CD4-positive, alpha-beta T cell treated with Interleukin-10 for 1 hour (primary cell): ENCODE results near the gene ZC3H10.
"Not testable (repeated sequence)": the region's sequence is repeated elsewhere in the genome, so short reads cannot be mapped to it uniquely, and the experiment has no call there.

ENCODE experiments used
- DNase-seq: peaks from one replicate; pipeline ENCODE4 v3.0.0-alpha.2; 2020

ZC3H10 gene, protein sequence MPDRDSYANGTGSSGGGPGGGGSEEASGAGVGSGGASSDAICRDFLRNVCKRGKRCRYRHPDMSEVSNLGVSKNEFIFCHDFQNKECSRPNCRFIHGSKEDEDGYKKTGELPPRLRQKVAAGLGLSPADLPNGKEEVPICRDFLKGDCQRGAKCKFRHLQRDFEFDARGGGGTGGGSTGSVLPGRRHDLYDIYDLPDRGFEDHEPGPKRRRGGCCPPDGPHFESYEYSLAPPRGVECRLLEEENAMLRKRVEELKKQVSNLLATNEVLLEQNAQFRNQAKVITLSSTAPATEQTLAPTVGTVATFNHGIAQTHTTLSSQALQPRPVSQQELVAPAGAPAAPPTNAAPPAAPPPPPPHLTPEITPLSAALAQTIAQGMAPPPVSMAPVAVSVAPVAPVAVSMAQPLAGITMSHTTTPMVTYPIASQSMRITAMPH

DNA sequence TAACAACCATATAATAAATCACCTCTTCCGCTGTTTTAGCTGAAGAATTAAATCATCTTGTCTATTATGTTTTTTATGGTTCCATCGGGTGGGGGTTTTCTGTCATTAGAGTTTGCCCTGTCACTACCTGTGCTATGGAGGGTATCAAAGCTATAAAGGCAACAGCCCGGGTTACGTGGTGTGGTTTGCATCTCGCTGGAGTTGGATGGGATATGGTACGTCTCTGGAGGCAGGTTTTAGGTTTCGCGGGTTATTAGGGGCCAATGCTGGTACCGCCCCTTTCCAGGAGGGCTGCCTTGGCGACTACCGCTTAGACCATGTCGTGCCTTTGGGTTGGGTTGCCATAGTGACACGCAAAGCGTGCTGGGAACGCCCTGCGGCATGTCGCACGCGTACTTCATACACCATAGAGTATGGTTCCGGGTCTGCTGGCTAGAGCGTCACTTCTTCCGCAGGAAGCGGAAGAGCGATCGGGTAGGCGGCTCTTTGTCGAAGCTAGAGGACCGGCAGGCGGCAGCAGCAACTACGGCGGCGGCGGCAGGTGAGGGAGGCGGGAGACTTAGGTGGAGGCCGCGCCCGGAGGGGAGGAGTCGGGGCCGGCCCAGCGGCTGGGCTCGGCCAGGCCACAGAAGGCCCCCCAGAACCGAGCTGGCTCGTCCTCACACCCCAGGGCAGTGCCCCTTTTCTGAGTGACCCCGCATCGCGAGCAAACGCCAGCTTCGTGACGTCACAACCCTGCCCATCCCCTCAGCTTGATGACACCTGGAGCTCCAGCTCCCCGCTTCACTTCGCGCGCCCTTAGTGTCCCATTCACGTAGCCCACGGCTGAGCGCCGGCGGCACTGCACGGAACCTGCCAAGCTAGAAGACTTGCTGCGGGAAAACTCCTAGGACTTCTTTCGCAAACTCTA lies at the start of gene ZC3H10:
Gene ZC3H10 (plus strand): TSS at position 489 of the 910 bp plus-strand sequence. CDS start 2,297 bp downstream, outside the sequence.
- peak; percentile 99 for DNase-seq

DNA sequence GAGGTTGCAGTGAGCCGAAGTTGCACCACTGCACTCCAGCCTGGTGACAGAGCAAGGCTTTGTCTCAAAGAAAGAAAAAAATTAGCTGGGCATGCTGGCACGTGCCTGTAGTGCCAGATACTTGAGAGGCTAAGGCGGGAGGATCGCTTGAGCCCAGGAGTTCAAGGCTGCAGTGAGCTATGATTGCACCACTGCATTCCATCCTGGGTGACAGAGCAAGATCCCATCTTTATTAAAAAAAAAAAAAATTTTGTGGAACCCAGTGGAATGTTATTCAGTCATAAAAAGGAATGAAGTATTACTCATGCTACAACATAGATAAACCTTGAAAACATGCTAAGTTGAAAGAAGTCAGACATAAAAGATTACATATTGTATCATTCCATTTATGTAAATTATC lies 46.4 kb upstream of the ZC3H10 start:
- no peak for DNase-seq

DNA sequence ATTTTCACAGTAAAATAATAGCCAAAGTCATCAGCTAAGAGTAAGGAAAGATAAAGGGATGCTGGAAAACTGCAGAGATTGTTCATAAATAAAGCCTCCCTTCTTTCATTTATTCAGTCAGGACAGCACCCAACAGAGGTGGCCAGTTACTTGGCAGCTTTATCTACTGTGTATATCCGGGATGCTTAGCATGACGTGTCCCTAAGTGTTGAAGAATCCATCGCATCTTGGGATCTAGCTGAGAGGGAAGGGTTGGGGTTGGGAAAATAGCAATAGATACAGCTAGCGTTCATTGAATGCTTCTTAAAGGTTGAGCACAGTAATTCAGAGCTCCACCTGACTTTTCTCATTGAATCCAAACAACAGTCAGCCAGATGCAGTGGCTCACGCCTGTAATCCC lies 43.7 kb upstream of the ZC3H10 start:
- DNase-seq = no peak

DNA sequence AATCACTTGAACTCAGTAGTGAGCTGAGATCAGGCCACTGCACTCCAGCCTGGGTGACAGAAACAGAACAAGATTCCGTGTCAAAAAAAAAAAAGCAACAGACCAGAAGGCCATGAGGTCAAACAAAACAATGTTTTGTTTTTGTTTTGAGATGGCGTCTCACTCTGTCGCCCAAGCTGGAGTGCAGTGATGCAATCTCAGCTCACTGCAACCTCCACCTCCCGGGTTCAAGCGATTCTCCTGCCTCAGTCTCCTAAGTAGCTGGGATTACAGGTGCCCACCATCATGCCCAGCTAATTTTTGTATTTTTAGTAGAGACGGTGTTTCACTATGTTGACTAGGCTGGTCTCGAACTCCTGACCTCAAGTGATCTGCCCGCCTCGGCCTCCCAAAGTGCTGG lies 40.1 kb upstream of the ZC3H10 start:
- DNase-seq = not testable (repeated sequence)

DNA sequence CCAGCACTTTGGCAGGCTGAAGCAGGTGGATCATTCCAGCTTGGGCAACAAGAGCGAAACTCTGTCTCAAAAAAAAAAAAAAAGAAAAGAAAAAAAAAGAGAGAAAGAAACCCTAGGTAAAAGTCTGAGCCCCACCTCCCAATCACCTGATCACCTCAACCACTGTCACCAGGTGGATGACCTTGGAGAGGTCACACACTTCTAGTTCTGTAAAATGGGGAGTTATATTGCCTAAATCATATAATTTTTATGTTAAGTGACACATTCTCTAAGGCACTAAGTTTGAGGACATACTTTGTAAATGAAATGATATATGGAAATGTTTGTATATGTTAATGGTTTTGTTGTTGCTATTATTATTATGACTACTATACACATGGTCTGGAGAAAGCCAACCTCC lies 39.6 kb upstream of the ZC3H10 start:
- DNase-seq = no peak

DNA sequence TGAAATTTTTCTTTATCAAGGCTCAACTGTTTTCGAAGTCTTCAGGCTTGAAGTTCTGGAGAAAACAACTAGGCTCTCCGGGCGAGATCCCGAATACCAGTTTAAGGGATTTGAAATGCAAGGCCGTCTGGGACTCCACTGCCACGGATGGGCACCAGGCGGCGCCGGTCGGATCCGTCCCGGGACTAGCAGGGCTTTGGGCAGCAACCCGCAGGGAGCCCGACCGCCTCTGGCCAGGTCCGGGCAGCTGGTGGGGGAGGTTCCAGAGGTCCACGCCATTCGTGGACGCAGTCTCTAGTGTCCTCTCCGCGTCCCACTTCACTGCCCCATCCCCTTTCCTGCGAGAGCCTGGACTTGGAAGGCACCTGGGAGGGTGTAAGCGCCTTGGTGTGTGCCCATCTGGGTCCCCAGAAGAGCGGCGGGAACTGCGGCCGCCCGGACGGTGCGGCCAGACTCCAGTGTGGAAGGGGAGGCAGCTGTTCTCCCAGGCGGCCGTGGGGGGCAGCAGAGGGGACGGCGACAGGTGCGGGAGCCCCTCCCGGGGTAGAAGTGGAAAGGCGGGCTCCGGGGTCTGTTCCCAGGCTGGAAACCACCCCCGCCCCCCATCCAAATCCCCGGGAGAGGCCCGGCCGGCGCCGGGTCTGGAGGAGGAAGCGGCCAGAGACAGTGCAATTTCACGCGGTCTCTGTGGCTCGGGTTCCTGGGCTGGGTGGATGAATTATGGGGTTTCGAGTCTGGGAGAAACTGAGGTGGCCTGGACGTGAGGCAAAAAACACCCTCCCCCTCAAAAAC lies 38.9 kb upstream of the ZC3H10 start:
- DNase-seq = peak; percentile 51

DNA sequence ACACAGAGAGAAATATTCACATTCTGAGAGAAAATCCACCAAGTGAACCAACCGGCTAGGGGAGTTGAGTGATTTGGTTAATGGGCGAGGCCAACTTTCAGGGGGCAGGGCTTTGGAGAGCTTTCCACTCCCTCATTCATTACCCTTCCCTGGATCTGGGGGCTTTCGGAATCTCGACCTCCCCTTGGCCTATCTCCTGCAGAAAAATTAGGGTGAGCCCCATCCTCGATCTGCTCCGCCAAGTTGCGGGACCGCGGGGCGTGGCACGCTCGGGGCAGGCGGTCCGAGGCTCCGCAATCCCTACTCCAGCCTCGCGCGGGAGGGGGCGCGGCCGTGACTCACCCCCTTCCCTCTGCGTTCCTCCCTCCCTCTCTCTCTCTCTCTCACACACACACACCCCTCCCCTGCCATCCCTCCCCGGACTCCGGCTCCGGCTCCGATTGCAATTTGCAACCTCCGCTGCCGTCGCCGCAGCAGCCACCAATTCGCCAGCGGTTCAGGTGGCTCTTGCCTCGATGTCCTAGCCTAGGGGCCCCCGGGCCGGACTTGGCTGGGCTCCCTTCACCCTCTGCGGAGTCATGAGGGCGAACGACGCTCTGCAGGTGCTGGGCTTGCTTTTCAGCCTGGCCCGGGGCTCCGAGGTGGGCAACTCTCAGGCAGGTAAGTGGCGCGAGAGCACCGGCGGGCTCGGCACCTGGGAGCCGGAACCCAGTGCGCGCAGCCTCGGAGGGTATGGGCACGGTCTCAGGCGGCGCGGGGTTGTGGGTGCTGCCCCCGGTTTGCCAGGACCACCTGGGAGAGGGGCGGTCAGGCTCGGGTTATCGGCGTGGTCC lies 38.1 kb upstream of the ZC3H10 start, which contains the start of gene ERBB3:
Gene ERBB3 (plus strand): TSS at position 443 of the 833 bp plus-strand sequence. CDS start 136 bp downstream, at position 579.
- peak; percentile 69 for DNase-seq

DNA sequence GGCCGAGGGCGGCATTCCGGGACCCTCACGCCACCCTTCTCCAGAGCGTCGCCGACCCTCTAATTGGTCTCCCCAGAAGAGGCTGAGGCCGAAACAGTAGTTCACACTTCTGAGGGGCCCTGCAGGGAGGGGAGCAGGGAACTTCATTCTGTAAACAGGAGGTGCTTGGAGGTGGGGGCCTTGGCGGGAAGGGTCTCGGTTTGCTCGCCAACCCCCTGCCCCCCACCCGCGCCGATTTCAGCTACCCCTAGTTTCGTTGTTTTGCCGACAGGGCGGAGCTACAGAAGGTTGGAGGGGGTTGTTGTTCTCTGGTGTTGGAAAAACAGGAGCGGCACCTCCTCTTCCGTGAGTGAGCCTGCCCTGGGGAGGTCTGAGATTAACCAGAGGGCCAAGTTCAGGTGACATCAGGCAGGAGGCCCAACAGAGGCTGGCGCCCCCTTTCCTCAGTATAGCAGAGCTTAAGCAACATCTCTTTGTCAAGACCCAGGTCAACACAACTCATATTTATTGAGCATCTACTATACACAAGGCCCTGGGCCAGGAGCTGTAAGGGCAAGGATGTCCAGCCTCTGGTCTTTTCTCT lies 37.4 kb upstream of the ZC3H10 start:
- no peak for DNase-seq

DNA sequence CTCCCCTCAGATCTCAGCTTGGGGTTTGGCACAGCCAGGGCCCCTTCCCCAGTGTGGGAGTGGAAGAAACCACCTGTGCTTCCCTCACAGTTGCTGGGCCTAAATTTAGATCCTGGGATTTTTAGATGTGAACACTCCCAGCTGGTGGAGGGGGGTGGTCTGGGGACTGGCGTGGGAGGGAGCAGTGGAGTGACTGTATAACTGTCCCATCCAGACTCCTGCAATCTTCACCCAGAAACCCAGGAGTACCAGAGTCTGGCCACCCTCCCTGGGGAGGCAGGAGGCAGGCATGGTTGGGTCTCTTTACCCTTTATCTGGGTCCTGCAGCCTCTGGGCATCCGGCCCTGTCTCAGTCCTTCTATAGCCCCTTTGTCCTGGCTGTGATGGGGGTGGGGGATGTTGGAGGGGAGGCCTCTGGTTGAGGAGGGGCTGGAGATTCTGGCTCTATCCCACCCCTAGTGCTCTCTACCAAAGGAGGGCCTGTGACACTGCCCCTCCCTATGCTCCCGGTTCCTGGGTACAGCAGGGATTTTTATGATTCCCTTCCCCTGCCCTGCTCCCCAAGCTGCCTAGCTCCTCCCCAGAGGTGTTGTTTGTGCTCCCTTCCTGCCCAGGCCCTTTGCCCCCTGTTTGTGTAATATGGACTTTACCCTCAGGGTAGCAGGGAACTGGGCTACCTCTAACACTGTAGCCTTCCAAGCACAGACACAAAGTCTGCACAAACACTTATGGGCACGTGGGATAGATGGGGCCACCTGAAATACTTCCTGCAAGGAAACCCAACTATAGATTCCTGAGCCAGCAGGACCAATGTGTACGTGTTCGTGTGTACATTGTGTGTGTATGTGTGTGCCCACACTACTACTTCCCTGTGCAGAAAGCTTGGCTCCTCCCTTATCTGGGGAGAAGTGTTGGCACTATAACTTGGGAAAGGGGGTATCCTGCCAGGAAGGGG lies 36.4 kb upstream of the ZC3H10 start:
- no peak for DNase-seq

DNA sequence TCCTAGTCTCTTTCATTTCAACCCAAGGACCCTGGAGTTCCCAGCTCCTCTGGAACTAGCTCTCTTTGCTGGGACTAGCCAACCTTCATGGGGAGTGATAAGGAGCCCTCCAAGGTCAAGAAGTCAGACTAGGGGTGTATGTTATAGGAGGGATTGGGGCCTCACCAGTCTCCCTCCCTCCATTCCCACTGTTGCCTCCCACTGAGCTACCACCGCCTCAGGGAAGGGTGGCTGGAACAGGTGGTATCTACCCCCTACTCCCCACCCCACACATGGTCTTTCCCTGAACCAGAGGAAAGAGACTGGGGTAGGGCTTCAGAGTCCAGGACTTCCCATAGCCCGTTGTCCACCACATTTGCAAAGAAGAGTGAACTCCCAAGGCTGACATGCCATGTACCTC lies 35.7 kb upstream of the ZC3H10 start:
- DNase-seq = no peak

DNA sequence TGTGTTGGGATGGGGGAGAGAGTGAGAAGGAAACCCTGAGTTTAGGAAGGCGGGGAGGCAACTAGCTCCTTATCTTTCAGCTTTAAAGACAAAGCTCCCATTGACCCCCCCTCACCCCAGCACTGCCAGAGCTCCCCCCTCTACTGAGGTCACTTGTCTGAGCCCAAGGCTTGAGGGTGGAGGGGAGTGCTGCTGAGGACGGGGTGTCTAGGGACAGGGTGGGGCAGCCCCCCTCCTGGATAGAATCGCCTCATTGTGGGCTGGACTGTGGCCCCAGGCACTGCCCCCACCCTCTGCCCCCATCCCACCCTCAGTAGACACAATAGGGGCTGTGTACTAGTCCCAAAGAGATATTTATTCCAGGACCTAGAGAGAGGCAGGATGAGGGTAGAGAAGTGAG lies 35.1 kb upstream of the ZC3H10 start:
- DNase-seq = no peak

DNA sequence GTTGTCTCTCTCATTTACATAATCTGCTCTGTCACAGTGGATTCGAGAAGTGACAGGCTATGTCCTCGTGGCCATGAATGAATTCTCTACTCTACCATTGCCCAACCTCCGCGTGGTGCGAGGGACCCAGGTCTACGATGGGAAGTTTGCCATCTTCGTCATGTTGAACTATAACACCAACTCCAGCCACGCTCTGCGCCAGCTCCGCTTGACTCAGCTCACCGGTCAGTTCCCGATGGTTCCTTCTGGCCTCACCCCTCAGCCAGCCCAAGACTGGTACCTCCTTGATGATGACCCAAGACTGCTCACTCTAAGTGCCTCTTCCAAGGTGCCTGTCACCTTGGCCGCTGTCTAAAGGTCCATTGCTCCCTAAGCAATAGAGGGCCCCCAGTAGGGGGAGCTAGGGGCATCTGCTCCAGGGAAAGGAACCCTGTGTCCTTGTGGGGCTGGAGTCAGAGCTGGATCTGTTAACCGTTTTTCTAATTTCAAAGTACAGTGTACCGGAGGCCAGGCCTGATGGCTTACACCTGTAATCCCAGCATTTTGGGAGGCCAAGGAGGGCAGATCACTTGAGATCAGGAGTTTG lies 33.0 kb upstream of the ZC3H10 start:
- DNase-seq = peak; percentile 24

DNA sequence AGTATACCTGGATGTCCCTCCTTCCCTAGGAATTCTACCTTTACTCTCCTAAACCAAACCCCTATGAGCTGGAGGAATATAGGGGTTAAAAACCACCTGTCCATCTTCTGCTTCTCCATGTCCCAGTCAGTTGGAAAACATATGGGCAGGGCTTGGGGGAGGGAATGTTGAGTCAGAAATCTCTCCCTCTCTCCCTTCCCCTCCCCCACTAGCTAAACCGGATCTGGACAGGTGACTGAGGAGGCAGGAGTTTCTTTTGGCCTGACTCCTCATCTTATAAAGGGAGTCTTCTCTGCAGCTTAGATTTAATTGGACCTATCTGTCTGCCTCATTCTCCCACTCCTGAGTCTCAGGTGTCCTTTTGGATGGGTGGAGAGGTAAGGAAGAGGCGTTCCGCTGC lies 32.0 kb upstream of the ZC3H10 start:
- no peak for DNase-seq

DNA sequence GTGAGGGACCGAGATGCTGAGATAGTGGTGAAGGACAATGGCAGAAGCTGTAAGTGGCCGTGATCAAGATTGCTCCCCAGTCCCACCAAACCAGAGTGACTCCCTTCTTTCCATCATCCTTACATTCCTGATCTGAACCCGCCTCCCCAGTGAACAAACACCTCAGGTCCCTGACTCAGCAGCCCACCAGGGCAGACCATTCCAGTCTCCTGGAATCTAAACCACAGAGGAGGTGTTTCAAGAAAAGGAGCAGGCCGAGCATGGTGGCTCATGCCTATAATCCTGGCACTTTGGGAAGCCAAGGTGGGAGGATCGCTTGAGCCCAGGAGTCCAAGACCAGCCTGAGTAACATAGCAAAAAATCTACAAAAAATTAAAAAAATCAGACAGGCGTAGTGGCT lies 31.5 kb upstream of the ZC3H10 start:
- no peak for DNase-seq

DNA sequence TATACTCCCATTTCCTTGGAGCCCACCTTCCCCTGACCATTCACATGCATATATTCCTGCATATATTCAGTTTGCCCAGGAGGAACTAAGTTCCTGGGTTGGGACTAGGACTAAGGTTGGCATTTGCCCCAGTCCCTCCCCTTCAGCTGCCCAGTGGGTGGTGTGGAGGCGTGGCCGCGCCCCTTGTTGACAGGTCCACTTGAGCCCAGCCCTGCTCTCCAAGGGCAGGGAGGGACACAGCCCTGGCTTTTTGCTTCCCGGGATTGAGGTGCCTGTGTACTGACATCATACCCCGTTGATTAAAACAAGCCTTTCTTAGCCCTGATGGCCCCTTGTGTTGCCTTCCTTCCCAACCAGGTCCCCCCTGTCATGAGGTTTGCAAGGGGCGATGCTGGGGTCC lies 30.8 kb upstream of the ZC3H10 start:
- no peak for DNase-seq

DNA sequence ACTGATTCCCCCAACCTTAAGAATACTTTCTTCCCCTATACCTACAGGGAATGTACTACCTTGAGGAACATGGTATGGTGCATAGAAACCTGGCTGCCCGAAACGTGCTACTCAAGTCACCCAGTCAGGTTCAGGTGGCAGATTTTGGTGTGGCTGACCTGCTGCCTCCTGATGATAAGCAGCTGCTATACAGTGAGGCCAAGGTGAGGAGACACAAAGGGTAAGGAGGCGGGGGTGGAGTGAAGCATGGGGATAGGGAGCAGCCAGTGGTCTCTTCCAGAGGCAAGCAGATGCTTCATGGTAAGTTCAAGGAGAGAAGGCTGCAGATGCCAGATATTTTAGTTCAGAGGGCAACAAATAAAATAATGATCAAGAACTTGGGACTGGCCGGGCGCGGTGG lies 20.3 kb upstream of the ZC3H10 start:
- DNase-seq = no peak

DNA sequence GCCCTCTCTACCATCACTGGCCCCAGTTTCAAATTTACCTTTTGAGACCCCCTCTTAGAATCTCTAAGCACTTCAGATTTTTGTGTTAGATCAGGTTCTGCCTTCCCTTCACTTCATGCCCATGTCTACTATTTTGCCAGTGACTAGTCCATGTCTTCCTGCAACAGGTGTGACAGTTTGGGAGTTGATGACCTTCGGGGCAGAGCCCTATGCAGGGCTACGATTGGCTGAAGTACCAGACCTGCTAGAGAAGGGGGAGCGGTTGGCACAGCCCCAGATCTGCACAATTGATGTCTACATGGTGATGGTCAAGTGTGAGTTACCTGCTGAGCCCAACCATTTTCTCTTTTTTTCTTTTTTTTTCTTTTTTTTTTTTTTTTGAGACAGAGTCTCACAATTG lies 19.5 kb upstream of the ZC3H10 start:
- no peak for DNase-seq

DNA sequence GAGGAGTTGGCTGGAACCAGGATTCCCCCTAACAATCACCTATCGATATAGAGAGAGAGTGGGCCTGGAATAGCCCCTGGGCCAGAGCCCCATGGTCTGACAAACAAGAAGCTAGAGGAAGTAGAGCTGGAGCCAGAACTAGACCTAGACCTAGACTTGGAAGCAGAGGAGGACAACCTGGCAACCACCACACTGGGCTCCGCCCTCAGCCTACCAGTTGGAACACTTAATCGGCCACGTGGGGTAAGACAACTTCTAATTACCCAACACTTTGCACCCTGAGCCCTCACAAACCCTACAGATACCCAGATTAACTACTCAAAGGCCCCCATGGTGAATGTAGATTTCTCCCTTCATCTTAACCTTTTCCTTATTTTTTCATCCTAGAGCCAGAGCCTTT lies 18.3 kb upstream of the ZC3H10 start:
- DNase-seq = no peak

DNA sequence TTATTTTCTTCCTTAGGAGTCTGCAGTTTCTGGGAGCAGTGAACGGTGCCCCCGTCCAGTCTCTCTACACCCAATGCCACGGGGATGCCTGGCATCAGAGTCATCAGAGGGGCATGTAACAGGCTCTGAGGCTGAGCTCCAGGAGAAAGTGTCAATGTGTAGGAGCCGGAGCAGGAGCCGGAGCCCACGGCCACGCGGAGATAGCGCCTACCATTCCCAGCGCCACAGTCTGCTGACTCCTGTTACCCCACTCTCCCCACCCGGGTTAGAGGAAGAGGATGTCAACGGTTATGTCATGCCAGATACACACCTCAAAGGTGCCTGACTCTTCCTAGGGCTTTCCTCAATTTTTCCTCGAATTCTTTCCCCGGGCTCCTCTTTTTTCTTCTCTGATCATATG lies 17.0 kb upstream of the ZC3H10 start:
- no peak for DNase-seq

DNA sequence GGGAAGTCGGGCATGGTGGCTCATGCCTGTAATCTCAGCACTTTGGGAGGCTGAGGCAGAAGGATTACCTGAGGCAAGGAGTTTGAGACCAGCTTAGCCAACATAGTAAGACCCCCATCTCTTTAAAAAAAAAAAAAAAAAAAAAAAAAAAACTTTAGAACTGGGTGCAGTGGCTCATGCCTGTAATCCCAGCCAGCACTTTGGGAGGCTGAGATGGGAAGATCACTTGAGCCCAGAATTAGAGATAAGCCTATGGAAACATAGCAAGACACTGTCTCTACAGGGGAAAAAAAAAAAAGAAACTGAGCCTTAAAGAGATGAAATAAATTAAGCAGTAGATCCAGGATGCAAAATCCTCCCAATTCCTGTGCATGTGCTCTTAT lies 15.4 kb upstream of the ZC3H10 start:
- DNase-seq = no peak
